Measurements from ENCODE around the gene HEPN1.

DNA sequence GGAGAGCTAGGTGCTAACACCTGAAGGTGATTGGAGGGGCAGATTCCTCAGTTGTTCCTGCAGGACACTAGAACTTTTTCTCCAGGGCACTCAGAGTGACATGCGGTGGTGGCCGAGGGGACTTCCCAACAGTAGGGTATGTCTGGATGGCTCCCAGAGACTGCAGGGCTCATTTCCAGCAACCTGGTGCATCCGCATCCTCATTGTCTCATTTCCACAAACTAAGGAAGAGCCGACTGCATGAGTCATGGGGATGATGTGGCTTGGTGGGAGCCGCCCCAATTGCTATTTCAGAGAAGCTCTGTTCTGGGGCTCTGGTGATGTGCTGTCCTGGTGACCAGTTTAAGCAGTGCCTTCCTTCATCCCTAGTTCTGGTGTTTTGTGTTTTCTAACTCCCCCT, 18.6 kb upstream of the HEPN1 start:
- TF ChIP-seq, protein P1, sequence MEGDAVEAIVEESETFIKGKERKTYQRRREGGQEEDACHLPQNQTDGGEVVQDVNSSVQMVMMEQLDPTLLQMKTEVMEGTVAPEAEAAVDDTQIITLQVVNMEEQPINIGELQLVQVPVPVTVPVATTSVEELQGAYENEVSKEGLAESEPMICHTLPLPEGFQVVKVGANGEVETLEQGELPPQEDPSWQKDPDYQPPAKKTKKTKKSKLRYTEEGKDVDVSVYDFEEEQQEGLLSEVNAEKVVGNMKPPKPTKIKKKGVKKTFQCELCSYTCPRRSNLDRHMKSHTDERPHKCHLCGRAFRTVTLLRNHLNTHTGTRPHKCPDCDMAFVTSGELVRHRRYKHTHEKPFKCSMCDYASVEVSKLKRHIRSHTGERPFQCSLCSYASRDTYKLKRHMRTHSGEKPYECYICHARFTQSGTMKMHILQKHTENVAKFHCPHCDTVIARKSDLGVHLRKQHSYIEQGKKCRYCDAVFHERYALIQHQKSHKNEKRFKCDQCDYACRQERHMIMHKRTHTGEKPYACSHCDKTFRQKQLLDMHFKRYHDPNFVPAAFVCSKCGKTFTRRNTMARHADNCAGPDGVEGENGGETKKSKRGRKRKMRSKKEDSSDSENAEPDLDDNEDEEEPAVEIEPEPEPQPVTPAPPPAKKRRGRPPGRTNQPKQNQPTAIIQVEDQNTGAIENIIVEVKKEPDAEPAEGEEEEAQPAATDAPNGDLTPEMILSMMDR (IDR thresholded peaks at IDR 0.05), result no peak
- no peak for TF ChIP-seq RFX5 (IDR thresholded peaks at IDR 0.05)
- TF ChIP-seq MYC (IDR thresholded peaks at IDR 0.05; ENCODE audit: borderline replicate concordance, low read length), result no peak
- no peak for TF ChIP-seq FOSL2 (IDR thresholded peaks at IDR 0.05)
- 0 out of 2 replicates have a peak, but pooled peaks have one; percentile 26 for TF ChIP-seq FOSL2 (CRISPR knock-in tag; IDR thresholded peaks at IDR 0.05)
- no peak for TF ChIP-seq RNF2 (IDR thresholded peaks at IDR 0.05; ENCODE audit: borderline replicate concordance, low read depth)
- no peak for TF ChIP-seq POLR2A (IDR thresholded peaks at IDR 0.05; ENCODE audit: low read length)
- TF ChIP-seq ZFP36 (IDR thresholded peaks at IDR 0.05; ENCODE audit: borderline replicate concordance, partially characterized antibody), result no peak
- no peak for TF ChIP-seq CBX2 (IDR thresholded peaks at IDR 0.05; ENCODE audit: borderline replicate concordance, low read depth)
- no peak for TF ChIP-seq CEBPB (IDR thresholded peaks at IDR 0.05)
- TF ChIP-seq CHD2 (IDR thresholded peaks at IDR 0.05; ENCODE audit: low read length, partially characterized antibody), result no peak
- no peak for TF ChIP-seq NFE2L2 (conservative IDR thresholded peaks at IDR 0.05; ENCODE audit: low read length)
- TF ChIP-seq RCOR1 (IDR thresholded peaks at IDR 0.05; ENCODE audit: low read depth, low read length), result no peak
- TF ChIP-seq, protein P2, sequence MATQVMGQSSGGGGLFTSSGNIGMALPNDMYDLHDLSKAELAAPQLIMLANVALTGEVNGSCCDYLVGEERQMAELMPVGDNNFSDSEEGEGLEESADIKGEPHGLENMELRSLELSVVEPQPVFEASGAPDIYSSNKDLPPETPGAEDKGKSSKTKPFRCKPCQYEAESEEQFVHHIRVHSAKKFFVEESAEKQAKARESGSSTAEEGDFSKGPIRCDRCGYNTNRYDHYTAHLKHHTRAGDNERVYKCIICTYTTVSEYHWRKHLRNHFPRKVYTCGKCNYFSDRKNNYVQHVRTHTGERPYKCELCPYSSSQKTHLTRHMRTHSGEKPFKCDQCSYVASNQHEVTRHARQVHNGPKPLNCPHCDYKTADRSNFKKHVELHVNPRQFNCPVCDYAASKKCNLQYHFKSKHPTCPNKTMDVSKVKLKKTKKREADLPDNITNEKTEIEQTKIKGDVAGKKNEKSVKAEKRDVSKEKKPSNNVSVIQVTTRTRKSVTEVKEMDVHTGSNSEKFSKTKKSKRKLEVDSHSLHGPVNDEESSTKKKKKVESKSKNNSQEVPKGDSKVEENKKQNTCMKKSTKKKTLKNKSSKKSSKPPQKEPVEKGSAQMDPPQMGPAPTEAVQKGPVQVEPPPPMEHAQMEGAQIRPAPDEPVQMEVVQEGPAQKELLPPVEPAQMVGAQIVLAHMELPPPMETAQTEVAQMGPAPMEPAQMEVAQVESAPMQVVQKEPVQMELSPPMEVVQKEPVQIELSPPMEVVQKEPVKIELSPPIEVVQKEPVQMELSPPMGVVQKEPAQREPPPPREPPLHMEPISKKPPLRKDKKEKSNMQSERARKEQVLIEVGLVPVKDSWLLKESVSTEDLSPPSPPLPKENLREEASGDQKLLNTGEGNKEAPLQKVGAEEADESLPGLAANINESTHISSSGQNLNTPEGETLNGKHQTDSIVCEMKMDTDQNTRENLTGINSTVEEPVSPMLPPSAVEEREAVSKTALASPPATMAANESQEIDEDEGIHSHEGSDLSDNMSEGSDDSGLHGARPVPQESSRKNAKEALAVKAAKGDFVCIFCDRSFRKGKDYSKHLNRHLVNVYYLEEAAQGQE (IDR thresholded peaks at IDR 0.05), result no peak
- no peak for TF ChIP-seq KDM1A (IDR thresholded peaks at IDR 0.05; ENCODE audit: low read depth)
